ENCODE results near the gene AKAP1.

- TF ChIP-seq POLR2A (IDR thresholded peaks at IDR 0.05) (no peak), POLR2AphosphoS5 (IDR thresholded peaks at IDR 0.05) (no peak)
- TF ChIP-seq, protein P1, sequence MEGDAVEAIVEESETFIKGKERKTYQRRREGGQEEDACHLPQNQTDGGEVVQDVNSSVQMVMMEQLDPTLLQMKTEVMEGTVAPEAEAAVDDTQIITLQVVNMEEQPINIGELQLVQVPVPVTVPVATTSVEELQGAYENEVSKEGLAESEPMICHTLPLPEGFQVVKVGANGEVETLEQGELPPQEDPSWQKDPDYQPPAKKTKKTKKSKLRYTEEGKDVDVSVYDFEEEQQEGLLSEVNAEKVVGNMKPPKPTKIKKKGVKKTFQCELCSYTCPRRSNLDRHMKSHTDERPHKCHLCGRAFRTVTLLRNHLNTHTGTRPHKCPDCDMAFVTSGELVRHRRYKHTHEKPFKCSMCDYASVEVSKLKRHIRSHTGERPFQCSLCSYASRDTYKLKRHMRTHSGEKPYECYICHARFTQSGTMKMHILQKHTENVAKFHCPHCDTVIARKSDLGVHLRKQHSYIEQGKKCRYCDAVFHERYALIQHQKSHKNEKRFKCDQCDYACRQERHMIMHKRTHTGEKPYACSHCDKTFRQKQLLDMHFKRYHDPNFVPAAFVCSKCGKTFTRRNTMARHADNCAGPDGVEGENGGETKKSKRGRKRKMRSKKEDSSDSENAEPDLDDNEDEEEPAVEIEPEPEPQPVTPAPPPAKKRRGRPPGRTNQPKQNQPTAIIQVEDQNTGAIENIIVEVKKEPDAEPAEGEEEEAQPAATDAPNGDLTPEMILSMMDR (IDR thresholded peaks at IDR 0.05): peak in 3 of 4 experiments; percentile 40 to 45 (median 42)
Observed at GRCh38 chr17:57109393-57110151, 24.5 kb downstream of the AKAP1 start.

Data from gastroesophageal sphincter (tissue), 3 donors.